Mesodermal cell (in vitro differentiated cells): ENCODE results near the gene FGR.

Source experiments
- H3K27ac ChIP-seq: 2 replicates; pipeline ENCODE4 v1.7.0; 2013; ENCODE audit warnings: mild to moderate bottlenecking, low read depth, low read length, moderate library complexity; ENCODE audit not compliant: severe bottlenecking
- H3K36me3 ChIP-seq: 2 replicates; pipeline ENCODE4 v1.7.1; 2013; ENCODE audit warnings: mild to moderate bottlenecking, low read length, moderate library complexity; ENCODE audit not compliant: control insufficient read depth, insufficient read depth
- H3K4me1 ChIP-seq: one replicate; pipeline ENCODE4 v1.7.1; 2013; ENCODE audit warnings: mild to moderate bottlenecking, low read length; ENCODE audit not compliant: insufficient read depth, control insufficient read depth, poor library complexity, severe bottlenecking
- H3K4me3 ChIP-seq: 2 replicates; pipeline ENCODE4 v1.7.0; 2013; ENCODE audit warnings: low read length, control low read depth, mild to moderate bottlenecking; ENCODE audit not compliant: insufficient read depth, poor library complexity, severe bottlenecking; ENCODE audit errors: extremely low read depth
- H3K9me3 ChIP-seq: 2 replicates; pipeline ENCODE4 v1.7.1; 2013; ENCODE audit warnings: mild to moderate bottlenecking, low read length, moderate library complexity; ENCODE audit not compliant: control insufficient read depth
- WGBS, 2 experiments: methylation state at CpG; one replicate each; pipeline ENCODE4 v1.1.5; 2013; ENCODE audit warnings: missing lambda C conversion rate in 2 of 2; ENCODE audit not compliant: insufficient coverage in 2 of 2; 5-methylcytosine and 5-hydroxymethylcytosine counted together

Gene FGR

GRCh38 chr1:27597516-27598294 lies 37.3 kb downstream of the FGR start:
- Histone ChIP-seq H3K4me1 (peaks cover 90% of the 10 kb centered on the region), H3K36me3 (peaks cover 7% of the 10 kb centered on the region), H3K9me3 (no peaks in the 10 kb centered on the region), H3K4me3 (peak overlapping the region; percentile 7), H3K27ac (peak overlapping the region; percentile 62)
- WGBS, 2 experiments = 89 to 93% methylated on average over 3 to 4 of the region's 7 CpGs

DNA sequence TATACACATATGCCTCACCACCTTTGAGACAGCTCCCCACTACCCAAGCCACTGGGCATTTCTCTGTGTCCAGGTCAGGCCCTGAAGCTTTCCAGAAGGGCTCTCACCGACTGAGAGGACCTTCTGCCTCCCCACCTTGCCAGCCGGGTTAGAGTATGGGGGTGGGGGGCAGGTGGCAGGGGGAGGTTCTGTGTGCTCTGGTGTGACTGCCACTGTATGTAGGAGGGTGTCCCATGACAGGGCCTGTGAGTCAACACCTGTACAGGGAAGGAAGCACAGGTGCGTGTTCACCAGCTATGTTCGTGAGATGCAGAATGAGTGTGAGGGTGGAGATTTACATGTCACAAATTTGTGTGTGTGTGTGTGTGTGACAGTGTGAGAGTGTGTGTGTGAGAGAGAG lies 38.0 kb downstream of the FGR start:
- WGBS, 2 experiments = 89 to 100% methylated on average over 3 to 4 of the region's 4 CpGs
- Histone ChIP-seq H3K27ac (no peak overlapping the region), H3K4me3 (no peak overlapping the region), H3K9me3 (no peaks in the 10 kb centered on the region), H3K4me1 (peaks cover 93% of the 10 kb centered on the region), H3K36me3 (peaks cover 7% of the 10 kb centered on the region)

DNA sequence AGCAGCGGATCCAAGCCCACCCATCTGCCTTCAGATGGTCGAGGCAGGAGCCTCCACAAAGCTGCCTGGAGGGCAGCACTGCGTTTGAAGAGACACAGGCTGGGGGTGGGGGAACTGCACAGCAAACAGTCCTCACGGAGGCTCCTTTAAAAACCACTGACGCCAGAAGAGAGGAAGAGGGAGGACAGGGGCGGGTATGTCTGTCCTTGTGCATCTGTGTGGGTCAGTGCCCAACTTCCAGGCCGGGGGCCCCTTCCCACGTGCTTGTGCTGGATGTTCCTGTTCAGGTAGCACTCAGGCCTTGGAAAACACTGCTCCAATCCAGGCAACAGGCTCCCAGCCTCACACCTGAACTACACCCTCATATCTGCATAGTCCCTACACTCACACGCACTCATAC lies 38.7 kb downstream of the FGR start:
- H3K4me1 ChIP-seq = peaks cover 92% of the 10 kb centered on the region
- no peaks in the 10 kb centered on the region for H3K9me3 ChIP-seq

DNA sequence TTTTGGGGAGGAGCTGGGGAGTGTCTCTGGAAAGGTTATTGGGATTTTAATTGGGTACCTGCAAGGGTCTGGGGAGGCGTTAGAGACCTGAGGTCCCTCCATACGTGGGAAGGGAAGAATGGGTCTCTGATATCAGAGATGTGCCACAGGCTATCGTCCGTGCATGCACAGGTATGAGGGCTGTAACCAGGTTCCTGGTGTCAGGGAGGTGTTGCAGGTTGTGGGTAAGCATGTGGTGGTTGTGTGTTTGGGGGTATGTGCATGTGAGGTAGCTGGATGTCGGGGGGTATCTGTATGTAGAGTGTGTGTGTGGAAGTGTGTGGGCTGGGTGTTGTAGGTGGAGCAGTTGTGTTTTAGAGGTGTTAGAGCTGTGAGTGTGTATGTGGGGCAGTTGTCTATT lies 39.4 kb downstream of the FGR start:
- Histone ChIP-seq H3K4me1 (peaks cover 92% of the 10 kb centered on the region), H3K4me3 (no peak overlapping the region), H3K27ac (no peak overlapping the region), H3K36me3 (peaks cover 19% of the 10 kb centered on the region), H3K9me3 (no peaks in the 10 kb centered on the region)
- WGBS, 2 experiments = 86 to 90% methylated on average over 5 of the region's 5 CpGs

More for the DNA sequence above, 38.7 kb downstream of the FGR start:
- Histone ChIP-seq H3K4me3 (no peak overlapping the region), H3K27ac (peak overlapping the region; percentile 7), H3K36me3 (peaks cover 13% of the 10 kb centered on the region)
- WGBS, 2 experiments = 56 to 62% methylated on average over 4 to 8 of the region's 9 CpGs

- Histone ChIP-seq H3K4me1 (peaks cover 92% of the 10 kb centered on the region), H3K4me3 (no peak overlapping the region)
- 63 to 74% methylated on average over 15 to 17 of the region's 17 CpGs for WGBS, 2 experiments
Measured at GRCh38 chr1:27594564-27595510, 40.1 kb downstream of the FGR start.

DNA sequence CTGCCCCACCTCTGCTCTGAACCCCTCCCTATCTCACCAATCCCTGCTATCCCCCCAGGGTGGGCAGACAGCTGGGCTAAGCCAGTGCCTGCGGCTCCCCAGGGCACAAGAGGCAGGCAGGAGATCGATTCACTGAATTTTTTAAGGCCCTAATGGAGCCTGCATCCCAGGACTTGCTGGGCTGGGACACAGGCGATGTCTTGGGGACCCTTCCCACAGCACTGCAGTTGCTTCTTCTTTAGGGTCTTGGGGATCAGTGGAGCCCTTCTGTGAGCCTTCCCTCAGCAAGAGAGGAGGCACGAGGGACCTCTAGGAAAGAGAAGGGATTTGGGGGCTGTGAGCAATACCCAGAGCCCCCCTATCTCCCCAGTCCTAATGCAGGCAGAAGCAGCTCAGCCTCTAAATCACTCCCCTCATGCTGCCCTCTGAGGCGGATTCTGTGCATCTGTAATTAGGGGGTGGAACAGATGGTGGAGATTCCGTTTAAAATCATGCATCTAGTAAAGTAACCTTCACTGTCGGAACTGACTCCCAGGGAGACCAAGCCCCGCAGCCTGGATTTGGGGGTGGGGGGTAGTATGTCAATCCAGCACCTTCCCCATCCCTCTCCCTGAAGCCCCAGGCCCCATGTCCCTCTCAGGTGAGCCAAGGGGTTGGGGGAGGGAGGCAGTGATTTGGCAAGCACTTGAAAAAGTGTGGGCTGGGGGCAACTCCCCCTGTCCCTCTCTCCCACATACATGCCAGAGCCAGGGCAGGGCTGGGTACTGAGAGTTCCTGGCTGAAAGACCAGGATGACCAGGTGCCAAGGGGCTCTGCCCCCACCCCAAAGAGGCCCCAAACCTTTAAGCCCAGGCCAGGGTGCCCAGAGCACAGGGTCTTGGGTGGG lies 41.1 kb downstream of the FGR start:
- Histone ChIP-seq H3K4me3 (no peak overlapping the region), H3K27ac (peak overlapping the region; percentile 45), H3K4me1 (peaks cover 88% of the 10 kb centered on the region), H3K36me3 (peaks cover 34% of the 10 kb centered on the region), H3K9me3 (no peaks in the 10 kb centered on the region)
- 43 to 49% methylated on average over 3 of the region's 8 CpGs for WGBS, 2 experiments

More at GRCh38 chr1:27594564-27595510, 40.1 kb downstream of the FGR start:
- H3K36me3 ChIP-seq = peaks cover 24% of the 10 kb centered on the region
- H3K9me3 ChIP-seq = no peaks in the 10 kb centered on the region
- peak overlapping the region; percentile 45 for H3K27ac ChIP-seq

- Histone ChIP-seq H3K36me3 (peaks cover 41% of the 10 kb centered on the region), H3K27ac (peak overlapping the region; percentile 46), H3K4me3 (no peak overlapping the region), H3K4me1 (peaks cover 79% of the 10 kb centered on the region), H3K9me3 (no peaks in the 10 kb centered on the region)
- 35 to 38% methylated on average over 12 of the region's 17 CpGs for WGBS, 2 experiments
Measured at GRCh38 chr1:27592931-27593677, 41.9 kb downstream of the FGR start.

GRCh38 chr1:27592232-27592930 lies 42.6 kb downstream of the FGR start:
- Histone ChIP-seq H3K9me3 (no peaks in the 10 kb centered on the region), H3K27ac (no peak overlapping the region), H3K4me3 (no peak overlapping the region), H3K4me1 (peaks cover 73% of the 10 kb centered on the region), H3K36me3 (peaks cover 49% of the 10 kb centered on the region)
- 63 to 78% methylated on average over 10 to 11 of the region's 22 CpGs for WGBS, 2 experiments

DNA sequence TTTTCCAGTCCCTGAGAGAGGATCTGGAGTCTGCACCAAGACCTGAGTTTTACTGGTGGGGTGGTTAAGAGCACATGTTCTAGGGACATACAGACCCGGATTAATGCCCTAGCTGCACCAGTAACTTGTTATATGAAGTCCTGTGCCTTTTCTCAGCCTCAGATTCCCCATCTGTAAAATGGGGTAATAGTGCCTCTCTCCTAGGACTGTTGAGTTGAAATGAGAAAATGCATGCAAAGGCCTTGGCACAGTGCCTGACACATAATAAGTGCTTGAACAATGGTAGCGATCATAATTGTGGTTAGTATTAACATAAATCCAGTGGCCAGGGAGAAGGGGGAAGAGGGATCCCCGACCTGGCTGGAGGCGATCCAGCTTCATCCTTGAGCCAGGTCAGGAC lies 43.4 kb downstream of the FGR start:
- Histone ChIP-seq H3K27ac (no peak overlapping the region), H3K4me1 (peaks cover 65% of the 10 kb centered on the region), H3K4me3 (no peak overlapping the region), H3K9me3 (no peaks in the 10 kb centered on the region), H3K36me3 (peaks cover 55% of the 10 kb centered on the region)
- 88 to 96% methylated on average over 2 to 3 of the region's 4 CpGs for WGBS, 2 experiments
